Umbilical cord (tissue), 2 donors: Measurements from ENCODE around the gene VPS33B. TPM values are rescaled to one million over a fixed set of nuclear protein-coding genes. Genes with fewer than 3 reads are reported as not detected.
"Not testable (repeated sequence)": the region's sequence is repeated elsewhere in the genome, so short reads cannot be mapped to it uniquely, and the experiment has no call there.

Experiments used
- DNase-seq: peaks from one replicate; pipeline ENCODE4 v3.0.0-alpha.2; 2015; ENCODE audit warnings: low spot score
- total RNA-seq: library from RNA; depleted of rRNA; stranded (reverse); fragments of >200 nt; gene quantifications from one replicate; pipeline ENCODE4 v1.2.3, GENCODE V29; 2014; ENCODE audit warnings: low replicate concordance; ENCODE audit not compliant: insufficient read depth

VPS33B gene
- 30.3 TPM for total RNA-seq

GRCh38 chr15:91022075-91022831 is at the start of gene VPS33B:
Gene VPS33B (minus strand): TSS chr15:91022594. CDS start chr15:91022249, 345 bp downstream.
- peak; percentile 93 for DNase-seq

- no peak for DNase-seq
These were observed 49.8 kb upstream of the VPS33B start for GRCh38 chr15:91072161-91072560.

- DNase-seq = no peak
These were observed 48.5 kb upstream of the VPS33B start for GRCh38 chr15:91070872-91071271.

GRCh38 chr15:91068966-91069365 is 46.6 kb upstream of the VPS33B start:
- DNase-seq = no peak

DNA sequence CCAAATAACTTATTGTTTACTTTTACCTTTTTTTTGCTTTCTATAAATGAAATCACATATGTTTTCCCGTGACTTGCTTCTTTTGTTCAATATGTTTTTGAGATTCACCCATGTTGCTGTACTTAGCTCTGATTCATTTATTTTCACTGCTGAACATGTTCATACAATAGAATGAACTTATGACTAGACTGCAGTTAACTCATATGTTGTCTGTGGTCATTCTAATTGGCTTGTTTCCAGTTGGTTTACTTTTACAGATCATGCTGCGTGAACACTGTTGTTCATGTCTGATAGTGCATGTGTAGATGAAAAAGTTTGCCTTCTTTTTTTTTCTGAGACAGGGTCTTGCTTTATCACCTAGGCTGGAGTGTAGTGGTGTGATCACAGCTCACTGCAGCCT is 46.0 kb upstream of the VPS33B start:
- no peak for DNase-seq

GRCh38 chr15:91067036-91067435 is 44.6 kb upstream of the VPS33B start:
- DNase-seq = no peak

DNA sequence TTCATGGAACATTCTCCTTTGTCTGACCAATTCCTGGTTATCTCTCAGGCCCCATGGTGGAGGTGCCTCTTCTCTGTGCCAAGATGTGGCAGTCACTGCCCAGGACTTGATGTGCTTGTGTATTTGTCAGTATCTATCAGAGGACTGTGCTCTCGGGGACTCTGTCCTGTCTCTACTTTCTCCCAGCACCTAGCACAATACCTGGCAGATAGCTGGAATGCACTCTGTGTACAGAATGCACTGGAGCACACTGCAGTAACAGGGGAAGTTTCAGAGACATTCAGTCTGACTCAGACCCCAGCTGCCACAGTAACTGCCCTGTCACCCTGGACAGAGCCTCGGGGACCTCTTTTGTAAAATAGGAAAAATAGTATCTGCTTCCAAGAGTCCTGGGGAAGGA is 43.1 kb upstream of the VPS33B start:
- no peak for DNase-seq

DNA sequence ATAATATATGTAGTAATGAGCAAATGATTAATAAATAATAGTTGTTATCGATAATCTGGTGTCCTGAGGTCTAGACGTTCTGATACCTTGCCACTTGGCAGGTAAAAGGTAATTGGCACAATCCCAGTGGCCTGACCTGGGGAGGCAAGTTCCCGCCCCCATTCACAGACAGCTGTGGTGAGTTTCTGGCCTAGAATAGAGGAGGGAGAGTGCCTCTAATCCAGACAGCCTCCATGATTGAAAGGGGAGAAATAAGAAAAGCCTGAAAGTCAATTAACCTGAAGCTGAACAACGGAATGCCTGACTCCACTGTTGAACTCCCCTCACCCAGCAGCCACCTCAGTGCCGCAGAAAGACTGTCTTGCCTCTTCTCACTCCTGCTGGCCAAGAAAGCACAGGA is 39.6 kb upstream of the VPS33B start:
- DNase-seq = no peak

DNA sequence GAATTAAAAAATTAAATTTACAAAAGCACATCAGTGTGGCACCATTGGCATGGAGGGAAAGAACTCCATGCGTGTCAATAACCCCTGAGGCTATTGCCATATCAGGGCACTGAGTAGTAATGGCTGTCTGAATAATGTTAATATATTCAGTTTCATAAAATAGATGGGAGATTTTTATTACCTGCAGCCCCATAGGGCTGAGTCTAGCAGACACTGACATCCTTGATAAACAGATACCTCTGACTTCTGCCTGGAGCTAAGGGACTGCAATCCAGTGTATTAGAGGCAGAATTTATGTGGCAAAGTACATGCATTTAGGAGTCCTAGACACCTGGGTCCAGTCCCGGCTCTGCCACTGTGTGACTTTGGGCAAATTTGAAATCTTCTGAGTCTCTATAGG is 38.8 kb upstream of the VPS33B start:
- no peak for DNase-seq

DNA sequence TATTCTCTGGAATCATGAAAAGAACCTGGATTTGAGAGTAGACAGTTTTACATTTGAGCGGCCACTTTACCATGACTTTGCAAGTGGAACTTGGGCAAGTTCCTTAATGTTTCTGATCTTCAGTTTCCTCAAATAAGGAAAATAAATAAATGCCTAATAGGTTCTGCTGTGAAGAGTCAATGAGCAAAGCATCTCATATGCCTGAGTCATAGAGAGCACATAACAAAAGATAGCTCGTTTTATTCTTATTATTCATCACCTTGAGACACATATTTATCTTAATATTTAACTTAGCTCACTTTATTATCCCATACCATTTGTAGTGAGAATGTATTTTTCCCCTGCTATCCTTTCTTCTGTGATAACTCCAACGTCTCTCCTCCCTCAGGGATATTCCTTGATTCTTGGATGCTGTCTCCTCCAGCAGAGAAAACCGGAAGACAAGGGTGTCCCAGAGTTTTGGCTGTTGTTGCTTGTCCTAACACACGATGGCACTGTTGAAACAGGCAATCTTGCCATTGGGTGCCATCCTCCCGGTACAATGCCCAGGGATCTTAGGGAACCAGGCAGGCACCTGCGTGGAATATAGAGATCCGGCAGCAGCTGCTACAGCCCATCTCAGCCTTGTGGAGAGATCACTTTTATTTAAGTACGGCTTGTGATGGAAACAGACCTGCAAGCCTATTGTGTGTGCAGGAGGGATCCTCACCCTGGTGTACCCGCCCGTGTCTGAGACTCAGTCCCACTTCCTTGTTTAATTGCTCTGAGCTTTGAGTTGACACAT is 33.3 kb upstream of the VPS33B start:
- DNase-seq = peak; percentile 67

GRCh38 chr15:91054816-91055215 is 32.4 kb upstream of the VPS33B start:
- no peak for DNase-seq

DNA sequence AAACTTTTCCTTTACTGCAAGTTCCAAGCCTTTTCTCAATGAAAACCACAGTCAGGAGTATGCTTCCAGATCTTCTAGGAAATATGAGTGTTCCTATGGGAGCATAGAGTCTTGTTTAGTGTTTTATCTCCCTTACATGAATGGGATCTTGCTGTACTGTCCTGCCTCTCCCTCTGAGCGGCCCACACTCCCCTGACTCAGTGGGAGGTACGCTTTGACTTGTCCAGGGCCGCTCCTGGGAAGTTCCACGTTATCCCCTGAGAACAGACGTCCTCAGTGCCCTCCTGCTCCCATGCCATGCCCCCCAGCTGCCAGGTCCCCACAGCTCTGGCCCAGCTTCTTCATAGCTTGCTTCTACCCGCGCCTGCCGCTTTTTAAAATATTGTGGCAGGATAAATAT is 28.9 kb upstream of the VPS33B start:
- DNase-seq = no peak

- DNase-seq = no peak
These were observed 27.7 kb upstream of the VPS33B start for GRCh38 chr15:91050128-91050455.

- DNase-seq = peak; percentile 80
These were observed 27.2 kb upstream of the VPS33B start for GRCh38 chr15:91049378-91050127.

DNA sequence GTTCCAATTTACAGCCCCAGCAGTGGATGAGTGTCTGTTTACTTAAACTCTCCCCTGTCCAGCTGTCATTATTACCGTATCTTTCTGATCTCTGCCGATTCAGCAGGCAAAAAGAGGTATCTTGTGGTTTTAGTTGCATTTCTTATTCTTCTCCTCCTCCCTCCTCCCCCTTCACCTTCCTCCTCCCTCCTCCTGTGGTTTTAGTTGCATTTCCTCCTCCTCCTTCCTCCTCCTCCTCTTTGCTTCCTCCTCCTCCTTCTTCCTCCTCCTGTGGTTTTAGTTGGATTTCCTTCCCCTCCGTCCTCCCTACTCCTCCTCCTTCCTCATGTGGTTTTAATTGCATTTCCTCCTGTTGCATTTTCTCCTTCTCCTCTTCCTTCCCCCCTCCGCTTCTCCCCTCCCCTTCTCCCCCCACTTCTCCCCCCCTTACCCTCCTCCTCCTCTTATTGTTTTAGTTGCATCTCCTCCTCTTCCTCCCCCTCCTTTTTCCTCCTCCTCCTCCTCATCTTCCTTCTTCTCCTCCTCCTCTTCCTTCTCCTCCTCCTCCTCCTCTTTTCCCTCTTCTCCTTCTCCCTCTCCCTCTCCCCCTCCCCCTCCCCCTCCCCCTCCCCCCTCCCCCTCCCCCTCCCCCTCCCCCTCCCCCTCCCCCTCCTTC is 25.3 kb upstream of the VPS33B start:
- DNase-seq = no peak

DNA sequence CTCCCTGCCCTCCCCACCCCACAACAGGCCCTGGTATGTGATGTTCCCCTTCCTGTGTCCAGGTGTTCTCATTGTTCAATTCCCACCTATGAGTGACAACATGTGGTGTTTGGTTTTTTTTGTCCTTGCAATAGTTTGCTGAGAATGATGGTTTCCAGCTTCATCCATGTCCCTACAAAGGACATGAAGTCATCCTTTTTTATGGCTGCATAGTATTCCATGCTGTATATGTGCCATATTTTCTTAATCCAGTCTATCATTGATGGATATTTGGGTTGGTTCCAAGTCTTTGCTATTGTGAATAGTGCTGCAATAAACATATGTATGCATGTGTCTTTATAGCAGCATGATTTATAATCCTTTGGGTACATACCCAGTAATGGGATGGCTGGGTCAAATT is 23.7 kb upstream of the VPS33B start:
- not testable (repeated sequence) for DNase-seq

DNA sequence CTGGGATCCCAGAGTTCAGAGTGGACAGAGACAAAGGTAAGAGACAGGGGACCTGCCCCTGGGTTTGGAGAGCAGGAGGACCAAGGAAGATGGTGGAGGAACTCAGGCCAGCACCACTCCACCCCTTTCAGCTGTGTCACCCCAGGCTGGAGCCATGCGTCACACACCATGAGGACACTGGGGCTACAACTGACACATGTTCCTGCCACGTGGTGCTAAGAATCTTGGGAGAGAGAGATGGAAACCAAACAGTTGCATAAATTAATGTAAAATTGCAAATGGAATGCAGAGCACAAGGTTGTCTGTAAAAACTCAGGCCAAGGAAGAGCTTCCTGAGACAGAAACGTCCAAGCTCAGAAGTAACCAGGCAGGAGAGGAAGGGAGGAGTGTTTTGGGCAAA is 22.7 kb upstream of the VPS33B start:
- DNase-seq = no peak

- DNase-seq = no peak
These were observed 20.9 kb upstream of the VPS33B start for GRCh38 chr15:91043202-91043874.

GRCh38 chr15:91040856-91041255 is 18.5 kb upstream of the VPS33B start:
- no peak for DNase-seq

GRCh38 chr15:91039996-91040395 is 17.6 kb upstream of the VPS33B start:
- no peak for DNase-seq
